Body of pancreas (tissue), 4 donors: Measurements from ENCODE around the gene RPLP2. TPM values are rescaled to one million over a fixed set of nuclear protein-coding genes. Genes with fewer than 3 reads are reported as not detected.

Experiments used
- ATAC-seq: fragments of 150-250 bp; one replicate; pipeline ENCODE4 v1.9.1; 2016
- DNase-seq, 4 donors: peaks; one replicate each; pipeline ENCODE4 v3.0.0-alpha.2; 2019
- H3K27ac ChIP-seq, 4 donors: fragments of 200-600 bp; sonication (generic); 1 replicate in 3 of 4; 2 replicates in 1 of 4; pipeline versions ENCODE4 v1.5.1 to v1.6.1; 2016 to 2019; ENCODE audit warnings: mild to moderate bottlenecking in 1 of 4, mixed read lengths in 1 of 4, moderate library complexity in 1 of 4
- H3K27me3 ChIP-seq, 2 donors: fragments of 200-600 bp; sonication (generic); one replicate each; pipeline ENCODE4 v1.6.0; 2016; ENCODE audit warnings: mild to moderate bottlenecking in 1 of 2
- H3K36me3 ChIP-seq, 2 donors: fragments of 200-600 bp; sonication (generic); replicated peaks in 1 of 2; 2 replicates each; pipeline ENCODE4 v1.5.1; 2016; ENCODE audit warnings: low read depth in 2 of 2; ENCODE audit not compliant: insufficient read depth in 1 of 2
- H3K4me1 ChIP-seq: fragments of 200-600 bp; sonication (generic); one replicate; pipeline ENCODE4 v1.6.0; 2016
- H3K4me3 ChIP-seq, 2 donors: fragments of 200-600 bp; sonication (generic); 1 replicate in 1 of 2; 2 replicates in 1 of 2; pipeline ENCODE4 v1.5.1; 2016 to 2019
- H3K9me3 ChIP-seq, 3 donors: fragments of 200-600 bp; sonication (generic); 1 replicate in 2 of 3; 2 replicates in 1 of 3; pipeline ENCODE4 v1.5.1; 2016
- POLR2A ChIP-seq, 3 donors: fragments of 450-650 bp; IDR thresholded peaks; one replicate each; pipeline ENCODE4 v1.6.1; 2016; ENCODE audit warnings: antibody characterized with exemption in 3 of 3, mild to moderate bottlenecking in 2 of 3
- WGBS, 2 donors: methylation state at CpG; one replicate each; pipeline ENCODE4 v1.1.5; 2017; 5-methylcytosine and 5-hydroxymethylcytosine counted together
- intact Hi-C: fragments of 100-400 bp; cut with DNase I; formaldehyde crosslinking; loops from one replicate; pipeline ENCODE4 v1.15.1; 2023
- total RNA-seq, 2 donors: library from RNA; depleted of rRNA; stranded (reverse); fragments of >200 nt; gene quantifications; one replicate each; pipeline ENCODE4 v1.1.0, GENCODE V29; 2016
- TF ChIP-seq, protein P1 (sequence below), 7 experiments: fragments of 450-650 bp in 4 of 7; fragments of 200-600 bp in 3 of 7; sonication (generic) in 3 of 7; IDR thresholded peaks; one replicate each; pipeline ENCODE4 v1.5.1; 2016 to 2019; ENCODE audit warnings: antibody characterized with exemption in 7 of 7

The RPLP2 gene
- total RNA-seq, 2 donors from 2014 or later, result 395 to 402 TPM

- DNase-seq, result peak; percentile 53 to 78 (median 72)
- WGBS, 2 donors, result 0 to 3% methylated on average over 7 to 57 of the region's 57 CpGs
- intact Hi-C loops, result no loop called here
- no peaks in the 10 kb centered on the region for H3K36me3 ChIP-seq
- ATAC-seq, result peak; percentile 4
- no peaks in the 10 kb centered on the region for H3K9me3 ChIP-seq
- H3K27ac ChIP-seq, result peak overlapping the region; percentile 93 to 98 (median 97)
- peak overlapping the region; percentile 47 to 51 for H3K4me3 ChIP-seq
- peaks cover 56% of the 10 kb centered on the region for H3K4me1 ChIP-seq
- TF ChIP-seq, protein P1, sequence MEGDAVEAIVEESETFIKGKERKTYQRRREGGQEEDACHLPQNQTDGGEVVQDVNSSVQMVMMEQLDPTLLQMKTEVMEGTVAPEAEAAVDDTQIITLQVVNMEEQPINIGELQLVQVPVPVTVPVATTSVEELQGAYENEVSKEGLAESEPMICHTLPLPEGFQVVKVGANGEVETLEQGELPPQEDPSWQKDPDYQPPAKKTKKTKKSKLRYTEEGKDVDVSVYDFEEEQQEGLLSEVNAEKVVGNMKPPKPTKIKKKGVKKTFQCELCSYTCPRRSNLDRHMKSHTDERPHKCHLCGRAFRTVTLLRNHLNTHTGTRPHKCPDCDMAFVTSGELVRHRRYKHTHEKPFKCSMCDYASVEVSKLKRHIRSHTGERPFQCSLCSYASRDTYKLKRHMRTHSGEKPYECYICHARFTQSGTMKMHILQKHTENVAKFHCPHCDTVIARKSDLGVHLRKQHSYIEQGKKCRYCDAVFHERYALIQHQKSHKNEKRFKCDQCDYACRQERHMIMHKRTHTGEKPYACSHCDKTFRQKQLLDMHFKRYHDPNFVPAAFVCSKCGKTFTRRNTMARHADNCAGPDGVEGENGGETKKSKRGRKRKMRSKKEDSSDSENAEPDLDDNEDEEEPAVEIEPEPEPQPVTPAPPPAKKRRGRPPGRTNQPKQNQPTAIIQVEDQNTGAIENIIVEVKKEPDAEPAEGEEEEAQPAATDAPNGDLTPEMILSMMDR (IDR thresholded peaks at IDR 0.05), result no peak
- TF ChIP-seq POLR2A (IDR thresholded peaks at IDR 0.05), result no peak
- H3K27me3 ChIP-seq, result no peaks in the 10 kb centered on the region
Observed at GRCh38 chr11:797296-798092, 12.3 kb upstream of the RPLP2 start.

GRCh38 chr11:798093-798713, 11.6 kb upstream of the RPLP2 start, which contains the start of gene SLC25A22:
TSS of gene SLC25A22 (minus strand) at chr11:798281. CDS start at chr11:795006, 3,275 bp downstream.
- Histone ChIP-seq H3K27ac (peak within 1 kb of the TSS; percentile 93 to 98 (median 97)), H3K4me3 (peak within 1 kb of the TSS; percentile 47 to 51), H3K4me1 (peaks cover 49% of the 10 kb centered on the region), H3K36me3 (no peaks in the 10 kb centered on the region), H3K27me3 (no peaks in the 10 kb centered on the region), H3K9me3 (no peaks in the 10 kb centered on the region)
- intact Hi-C loops, result no loop called here
- DNase-seq (peak; percentile 77 to 85 (median 80)), ATAC-seq (peak; percentile 66)
- no peak for TF ChIP-seq POLR2A (IDR thresholded peaks at IDR 0.05)
- TF ChIP-seq, protein P1 (IDR thresholded peaks at IDR 0.05), result peak; percentile 62 to 95 (median 83)
- WGBS, 2 donors, result 2% methylated on average over 69 of the region's 69 CpGs; no CpG with 5 or more reads in 1 of the 2 donors

GRCh38 chr11:799641-800316, 10.0 kb upstream of the RPLP2 start:
- Histone ChIP-seq H3K27me3 (no peaks in the 10 kb centered on the region), H3K36me3 (no peaks in the 10 kb centered on the region), H3K4me1 (peaks cover 49% of the 10 kb centered on the region), H3K27ac (no peak overlapping the region), H3K9me3 (no peaks in the 10 kb centered on the region), H3K4me3 (no peak overlapping the region)
- TF ChIP-seq, protein P1 (IDR thresholded peaks at IDR 0.05), result no peak
- no peak for TF ChIP-seq POLR2A (IDR thresholded peaks at IDR 0.05)
- DNase-seq (no peak), ATAC-seq (no peak)
- intact Hi-C loops, result no loop called here
- WGBS, 2 donors, result 86 to 88% methylated on average over 16 to 31 of the region's 32 CpGs

GRCh38 chr11:800473-800872, 9.3 kb upstream of the RPLP2 start:
- no peak for TF ChIP-seq POLR2A (IDR thresholded peaks at IDR 0.05)
- TF ChIP-seq, protein P1 (IDR thresholded peaks at IDR 0.05), result no peak
- ATAC-seq (no peak), DNase-seq (no peak)
- WGBS, 2 donors, result 88% methylated on average over 3 to 28 of the region's 30 CpGs
- Histone ChIP-seq H3K9me3 (no peaks in the 10 kb centered on the region), H3K4me1 (peaks cover 51% of the 10 kb centered on the region), H3K27ac (no peak overlapping the region), H3K27me3 (no peaks in the 10 kb centered on the region), H3K4me3 (no peak overlapping the region), H3K36me3 (no peaks in the 10 kb centered on the region)
- intact Hi-C loops, result no loop called here
